Natural killer cell (primary cell): ENCODE measurements around the gene SCAND1. TPM values are rescaled to one million over a fixed set of nuclear protein-coding genes. Genes with fewer than 3 reads are reported as not detected.
"Not testable (repeated sequence)": the region's sequence is repeated elsewhere in the genome, so short reads cannot be mapped to it uniquely, and the experiment has no call there.

Experiments
- ATAC-seq, 3 donors: fragments of 150-1000 bp in 2 of 3; fragments of 200-7000 bp in 1 of 3; cut with Tn5 transposase; 1 replicate in 1 of 3; 2 replicates in 2 of 3; pipeline ENCODE4 v1.10.0; 2021; ENCODE audit warnings: mild to moderate bottlenecking in 2 of 3, moderate library complexity in 2 of 3
- DNase-seq, 2 donors: peaks; one replicate each; pipeline versions ENCODE4 v3.0.0 to v3.0.0-alpha.2; 2013 to 2021; ENCODE audit warnings: mixed read lengths in 1 of 2
- H3K27ac ChIP-seq: one replicate; pipeline ENCODE4 v1.5.1; 2013; ENCODE audit warnings: mild to moderate bottlenecking, low read length
- H3K27me3 ChIP-seq: one replicate; pipeline ENCODE4 v1.6.1; 2013; ENCODE audit warnings: low read length; ENCODE audit not compliant: control insufficient read depth, insufficient read depth
- H3K36me3 ChIP-seq: one replicate; pipeline ENCODE4 v1.6.1; 2013; ENCODE audit warnings: low read length; ENCODE audit not compliant: control insufficient read depth, insufficient read depth
- H3K4me1 ChIP-seq: one replicate; pipeline ENCODE4 v1.6.1; 2013; ENCODE audit warnings: low read length; ENCODE audit not compliant: control insufficient read depth, insufficient read depth
- H3K4me3 ChIP-seq: one replicate; pipeline ENCODE4 v1.5.1; 2013; ENCODE audit warnings: low read length
- H3K9me3 ChIP-seq: one replicate; pipeline ENCODE4 v1.6.1; 2013; ENCODE audit warnings: low read length; ENCODE audit not compliant: control insufficient read depth, insufficient read depth
- H3K27ac Mint-ChIP-seq, 2 donors: one replicate each; pipeline ENCODE4 v1.8.0; 2022; ENCODE audit warnings: mild to moderate bottlenecking in 2 of 2, mixed read lengths in 2 of 2, moderate library complexity in 1 of 2
- H3K27me3 Mint-ChIP-seq, 2 donors: one replicate each; pipeline ENCODE4 v1.8.0; 2022; ENCODE audit warnings: low read depth in 2 of 2, mixed read lengths in 2 of 2
- H3K36me3 Mint-ChIP-seq: one replicate; pipeline ENCODE4 v1.8.0; 2022; ENCODE audit warnings: mixed read lengths
- H3K4me1 Mint-ChIP-seq, 2 donors: one replicate each; pipeline ENCODE4 v1.8.0; 2022; ENCODE audit warnings: mixed read lengths in 2 of 2
- H3K4me3 Mint-ChIP-seq: one replicate; pipeline ENCODE4 v1.8.0; 2022; ENCODE audit warnings: mild to moderate bottlenecking, moderate library complexity, mixed read lengths
- H3K9me3 Mint-ChIP-seq, 2 donors: one replicate each; pipeline ENCODE4 v1.8.0; 2022; ENCODE audit warnings: mixed read lengths in 2 of 2
- CTCF ChIP-seq: fragments of 200-600 bp; IDR thresholded peaks from one replicate; pipeline ENCODE4 v1.8.0; 2022; ENCODE audit warnings: antibody characterized with exemption
- WGBS: methylation state at CpG from one replicate; pipeline ENCODE4 v1.1.7; 2013; ENCODE audit warnings: missing lambda C conversion rate; ENCODE audit not compliant: insufficient coverage; 5-methylcytosine and 5-hydroxymethylcytosine counted together
- intact Hi-C: fragments of 100-400 bp; cut with micrococcal nuclease; formaldehyde crosslinking; loops from one replicate; pipeline ENCODE4 v1.14.2; 2022
- total RNA-seq, 4 donors: library from RNA; stranded (reverse); fragments of 120-200 nt in 1 of 4; gene quantifications; one replicate each; pipeline versions ENCODE4 v1.2.3 to v1.2.4, GENCODE V29; 2013 to 2022

SCAND1 gene
- total RNA-seq, 3 donors from 2014 or later (not counting 1 experiment from before 2014, with no cell fraction given): 51.4 to 70.3 (median 63.9) TPM

DNA sequence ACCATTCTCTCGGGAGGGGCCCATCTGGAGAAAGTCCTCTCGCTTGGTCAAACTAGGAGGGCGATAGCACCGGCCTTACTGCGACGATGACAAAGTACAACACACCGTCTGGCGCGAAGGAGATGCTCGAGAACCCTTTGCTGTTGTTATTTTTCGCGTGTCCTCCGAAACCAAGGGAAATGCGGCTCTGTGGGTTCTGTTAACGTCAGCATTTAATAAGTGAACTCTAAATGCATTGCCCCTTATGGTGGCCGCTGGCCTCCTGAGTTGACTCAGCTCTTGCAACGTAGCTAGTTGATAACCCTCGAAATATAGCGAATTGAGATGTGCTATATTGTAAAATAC, 577 bp upstream of the SCAND1 start:
- peak overlapping the region; percentile 97 for H3K4me3 ChIP-seq
- under 1% methylated on average over 17 of the region's 19 CpGs for WGBS

GRCh38 chr20:35953387-35954199, 709 bp downstream of the SCAND1 start:
- intact Hi-C loops: loop anchor here (2.0 to 5.0 kb wide), 2 partner anchors 211 to 499 kb away; partner anchors contain the start of genes CEP250 and RBM39
- H3K4me1 Mint-ChIP-seq: peaks cover 17 to 25% of the 10 kb centered on the region in 2 donors
- peak; percentile 66 to 81 for DNase-seq

More for the DNA sequence above, 577 bp upstream of the SCAND1 start:
- no peaks in the 10 kb centered on the region for H3K9me3 ChIP-seq
- peaks cover 18% of the 10 kb centered on the region for H3K4me1 ChIP-seq
- DNase-seq: peak in 1 of 2 donors; percentile 74
- H3K9me3 Mint-ChIP-seq: no peaks in the 10 kb centered on the region
- H3K36me3 ChIP-seq: no peaks in the 10 kb centered on the region
- H3K27me3 Mint-ChIP-seq: no peaks in the 10 kb centered on the region
- peak; percentile 10 to 21 (median 16) for ATAC-seq
- peak overlapping the region; percentile 99 for H3K4me3 Mint-ChIP-seq
- no peaks in the 10 kb centered on the region for H3K27me3 ChIP-seq
- peak overlapping the region; percentile 100 for H3K27ac ChIP-seq
- peak overlapping the region; percentile 98 to 100 for H3K27ac Mint-ChIP-seq
- H3K4me1 Mint-ChIP-seq: peaks cover 17 to 25% of the 10 kb centered on the region in 2 donors
- no peaks in the 10 kb centered on the region for H3K36me3 Mint-ChIP-seq
- intact Hi-C loops: loop anchor here (2.0 to 5.0 kb wide), 2 partner anchors 213 to 500 kb away; partner anchors contain the start of genes CEP250 and RBM39
- no peak for TF ChIP-seq CTCF

GRCh38 chr20:35952480-35953386, 1.6 kb downstream of the SCAND1 start:
- H3K4me1 Mint-ChIP-seq: peaks cover 17 to 25% of the 10 kb centered on the region in 2 donors
- 72% methylated on average over 6 of the region's 6 CpGs for WGBS
- no peaks in the 10 kb centered on the region for H3K9me3 Mint-ChIP-seq
- peaks cover 18% of the 10 kb centered on the region for H3K4me1 ChIP-seq
- no peaks in the 10 kb centered on the region for H3K27me3 Mint-ChIP-seq
- peak overlapping the region; percentile 98 to 100 for H3K27ac Mint-ChIP-seq
- no peaks in the 10 kb centered on the region for H3K9me3 ChIP-seq
- no peak for TF ChIP-seq CTCF
- peaks cover 13% of the 10 kb centered on the region for H3K36me3 ChIP-seq
- peak overlapping the region; percentile 99 for H3K4me3 Mint-ChIP-seq
- peak overlapping the region; percentile 97 for H3K4me3 ChIP-seq
- ATAC-seq (no peak), DNase-seq (peak in 1 of 2 donors; percentile 36)
- no peaks in the 10 kb centered on the region for H3K27me3 ChIP-seq
- H3K27ac ChIP-seq: peak overlapping the region; percentile 100
- intact Hi-C loops: loop anchor here (5.0 kb wide), 1 partner anchor 210 kb away; the partner anchor contains the start of gene RBM39
- no peaks in the 10 kb centered on the region for H3K36me3 Mint-ChIP-seq

More at GRCh38 chr20:35953387-35954199, 709 bp downstream of the SCAND1 start:
- peak overlapping the region; percentile 99 for H3K4me3 Mint-ChIP-seq
- H3K9me3 Mint-ChIP-seq: no peaks in the 10 kb centered on the region
- ATAC-seq: peak; percentile 35 to 59 (median 39)
- peak overlapping the region; percentile 97 for H3K4me3 ChIP-seq
- peaks cover 18% of the 10 kb centered on the region for H3K4me1 ChIP-seq
- H3K27ac ChIP-seq: peak overlapping the region; percentile 100
- 2% methylated on average over 65 of the region's 65 CpGs for WGBS
- peak overlapping the region; percentile 98 to 100 for H3K27ac Mint-ChIP-seq
- no peaks in the 10 kb centered on the region for H3K9me3 ChIP-seq
- no peaks in the 10 kb centered on the region for H3K36me3 Mint-ChIP-seq
- no peak for TF ChIP-seq CTCF
- H3K27me3 ChIP-seq: no peaks in the 10 kb centered on the region
- H3K27me3 Mint-ChIP-seq: no peaks in the 10 kb centered on the region
- peaks cover 5% of the 10 kb centered on the region for H3K36me3 ChIP-seq

DNA sequence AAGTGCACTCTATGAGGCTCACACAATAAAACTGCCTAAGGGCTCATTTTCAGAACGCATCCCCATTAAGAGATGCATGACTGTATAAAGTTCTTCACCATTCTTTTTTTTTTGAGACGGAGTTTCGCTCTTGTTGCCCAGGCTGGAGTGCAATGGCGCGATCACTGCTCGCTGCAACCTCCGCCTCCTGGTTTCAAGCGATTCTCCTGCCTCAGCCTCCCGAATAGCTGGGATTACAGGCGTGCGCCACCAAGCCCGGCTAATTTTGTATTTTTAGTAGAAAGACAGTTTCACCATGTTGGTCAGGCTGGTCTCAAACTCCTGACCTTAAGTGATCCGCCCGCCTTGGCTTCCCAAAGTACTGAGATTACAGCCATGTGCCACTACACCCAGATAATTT, 2.2 kb downstream of the SCAND1 start:
- not testable (repeated sequence) for H3K27ac ChIP-seq, H3K4me3 ChIP-seq, H3K27me3 Mint-ChIP-seq, H3K9me3 ChIP-seq, H3K9me3 Mint-ChIP-seq, ATAC-seq, H3K36me3 Mint-ChIP-seq, H3K27me3 ChIP-seq, DNase-seq
- Mint-ChIP-seq H3K27ac (peak overlapping the region; percentile 98 to 100), H3K4me1 (peaks cover 17 to 25% of the 10 kb centered on the region in 2 donors), H3K4me3 (peak overlapping the region; percentile 21)
- intact Hi-C loops: loop anchor here (5.0 kb wide), 1 partner anchor 210 kb away; the partner anchor contains the start of gene RBM39
- Histone ChIP-seq H3K36me3 (peaks cover 19% of the 10 kb centered on the region), H3K4me1 (peaks cover 18% of the 10 kb centered on the region)
- WGBS: 95% methylated on average over 14 of the region's 14 CpGs
